Sigmoid colon (tissue), 4 donors: ENCODE data around the gene KLF15.

ENCODE experiments used
- POLR2A ChIP-seq, 2 donors: fragments of 450-650 bp; IDR thresholded peaks; one replicate each; pipeline ENCODE4 v1.6.1; 2016; ENCODE audit warnings: antibody characterized with exemption in 2 of 2, mild to moderate bottlenecking in 2 of 2, moderate library complexity in 2 of 2
- POLR2AphosphoS5 ChIP-seq, 4 donors: sonication (generic); formaldehyde crosslinking; IDR thresholded peaks; one replicate each; pipeline ENCODE4 v1.6.1; 2017; ENCODE audit warnings: antibody characterized with exemption in 4 of 4

DNA sequence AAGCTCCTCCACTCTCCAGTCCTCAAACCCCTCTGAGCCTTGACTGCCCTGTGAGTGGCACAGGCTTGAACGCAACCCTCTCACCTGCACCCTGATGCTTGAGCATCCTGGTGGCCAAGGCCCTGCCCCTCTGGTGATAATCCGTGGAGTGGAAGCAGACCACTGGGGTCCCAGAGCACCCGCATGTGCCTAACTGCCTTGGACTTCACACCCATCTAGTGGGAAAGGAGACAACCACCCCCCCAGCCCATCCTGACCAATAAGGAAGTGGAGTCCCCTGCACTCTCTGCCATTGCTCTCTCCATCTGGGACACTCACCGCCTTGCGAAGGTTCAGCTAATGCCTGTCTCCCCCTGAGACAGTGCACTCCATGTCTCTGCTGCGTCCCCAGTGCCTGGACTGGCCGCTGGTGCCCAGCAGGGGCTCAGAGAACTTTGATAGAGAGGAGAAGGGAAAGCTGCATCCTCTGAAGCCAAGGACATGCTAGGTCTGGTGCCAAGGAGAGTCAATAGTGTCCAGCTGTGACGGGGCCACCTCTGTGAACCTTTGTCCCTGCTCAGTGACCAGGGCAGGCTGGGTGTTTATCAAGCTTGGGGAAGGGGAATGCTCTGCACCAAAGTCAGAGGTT, 3.4 kb downstream of the KLF15 start:
- TF ChIP-seq POLR2A (IDR thresholded peaks at IDR 0.05) (no peak), POLR2AphosphoS5 (IDR thresholded peaks at IDR 0.05) (no peak)
